SIG-M5 treated with dmso at 0.1 percent for 504 hours (cell line): Measurements from ENCODE around the gene OR52K2.
"Not testable (repeated sequence)": the region's sequence is repeated elsewhere in the genome, so short reads cannot be mapped to it uniquely, and the experiment has no call there.

ENCODE experiments used
- DNase-seq: peaks from one replicate; lab custom pipeline; 2025; ENCODE audit not compliant: unreplicated experiment; lab: John Stamatoyannopoulos, UW

The OR52K2 gene

GRCh38 chr11:4479644-4480043 lies 30.5 kb downstream of the OR52K2 start:
- no peak for DNase-seq

DNA sequence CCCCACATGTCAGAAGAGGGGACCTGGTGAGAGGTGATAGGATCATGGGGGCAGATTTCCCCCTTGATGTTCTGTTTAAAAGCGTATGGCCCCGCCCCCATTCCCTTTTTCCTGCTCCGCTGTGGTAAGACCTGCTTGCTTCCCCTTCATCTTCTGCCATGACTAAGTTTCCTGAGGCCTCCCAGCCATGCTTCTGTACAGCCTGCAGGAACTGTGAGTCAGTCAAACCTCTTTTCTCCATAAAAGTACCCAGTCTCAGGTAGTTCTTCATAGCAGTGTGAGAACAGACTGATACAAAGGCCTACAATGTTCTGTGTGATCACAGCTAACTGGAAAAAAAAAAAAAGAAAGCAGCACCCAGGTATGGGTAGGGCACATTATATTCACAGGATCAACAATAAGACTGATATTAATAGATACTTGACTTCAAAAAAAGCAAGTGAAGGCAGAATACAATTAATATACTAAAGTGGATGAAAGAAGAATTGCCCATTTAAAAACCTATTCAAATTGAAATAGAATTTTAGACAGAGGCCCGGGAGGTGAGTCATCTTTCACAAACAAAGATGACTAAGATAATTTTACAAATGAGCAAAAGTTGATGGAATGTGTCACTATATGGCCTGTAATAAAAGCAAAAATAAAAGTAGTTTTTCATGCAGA lies 31.6 kb downstream of the OR52K2 start:
- DNase-seq = no peak

DNA sequence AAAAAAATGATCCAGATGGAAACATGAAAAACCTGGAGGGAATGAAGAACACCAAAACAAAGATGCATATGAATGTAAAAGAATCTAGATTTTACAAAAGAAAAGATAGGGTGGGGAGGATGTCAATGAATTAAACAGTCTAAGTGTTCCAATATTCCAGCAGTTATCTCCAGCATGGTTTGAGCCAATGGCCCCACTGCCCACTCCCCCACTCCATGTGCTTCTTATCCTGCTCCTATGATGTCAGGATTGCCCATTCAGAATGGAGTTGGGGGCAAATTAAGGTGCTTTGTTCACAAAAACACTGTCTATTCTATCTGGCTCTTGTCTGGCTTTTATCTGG lies 32.1 kb downstream of the OR52K2 start:
- no peak for DNase-seq

DNA sequence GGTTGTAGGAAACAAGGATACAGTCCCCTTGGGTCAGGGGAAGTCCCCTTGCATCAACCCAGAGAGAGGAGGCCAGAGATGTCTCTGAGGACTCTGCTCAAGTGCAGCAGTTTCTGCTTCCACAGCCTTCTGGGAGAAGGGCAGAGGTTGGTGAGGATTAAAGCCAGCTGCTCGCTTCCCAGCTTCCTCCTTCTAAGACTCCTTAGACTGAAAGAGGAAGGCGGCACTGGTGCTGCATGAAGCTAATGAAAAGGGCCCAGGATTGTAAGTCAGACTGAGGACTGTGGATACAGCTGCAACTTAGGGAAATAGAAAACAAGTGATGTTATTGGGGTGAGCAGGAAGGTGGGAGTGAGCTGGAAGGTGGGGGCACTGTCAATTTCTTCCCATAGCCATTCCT lies 33.4 kb downstream of the OR52K2 start, which contains the start of gene OR52K1:
Gene OR52K1 (plus strand): TSS at position 202 of the 400 bp plus-strand sequence. CDS start 6,255 bp downstream, outside the sequence.
- peak; percentile 31 for DNase-seq

DNA sequence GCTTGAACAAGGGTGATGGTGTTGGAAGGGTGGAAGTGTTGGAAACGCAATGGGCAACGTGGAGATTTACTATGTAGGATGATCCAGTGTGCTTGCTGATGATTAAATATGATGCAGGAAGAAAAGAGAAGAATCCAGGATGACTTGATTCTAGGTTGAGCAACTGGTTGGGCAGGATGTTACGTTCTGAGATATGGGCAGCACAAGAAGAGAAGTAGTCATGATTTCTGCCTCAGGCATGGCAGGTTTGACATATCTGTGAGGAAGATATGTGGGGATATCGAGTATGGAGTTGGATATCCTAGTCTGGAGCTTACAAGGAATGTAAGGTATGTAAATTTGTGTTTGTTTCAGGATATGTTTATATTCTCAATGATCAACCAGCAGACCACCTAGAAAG lies 35.2 kb downstream of the OR52K2 start:
- DNase-seq = no peak

DNA sequence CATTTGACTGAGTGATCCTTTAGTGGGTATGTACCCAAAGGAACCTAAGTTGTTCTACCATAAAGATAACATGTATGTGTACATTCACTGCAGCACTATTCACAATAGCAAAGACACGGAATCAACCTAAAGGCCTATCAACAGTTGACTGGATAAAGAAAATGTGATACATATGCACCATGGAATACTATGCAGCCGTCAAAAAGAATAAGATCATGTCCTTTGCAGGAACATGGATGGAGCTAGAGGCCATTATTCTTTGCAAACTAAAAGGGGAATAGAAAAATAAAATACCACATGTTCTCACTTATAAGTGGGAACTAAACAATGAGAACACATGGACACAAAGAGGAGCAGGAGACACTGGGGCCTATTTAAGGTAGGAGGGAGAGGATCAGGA lies 42.3 kb downstream of the OR52K2 start:
- DNase-seq = not testable (repeated sequence)

DNA sequence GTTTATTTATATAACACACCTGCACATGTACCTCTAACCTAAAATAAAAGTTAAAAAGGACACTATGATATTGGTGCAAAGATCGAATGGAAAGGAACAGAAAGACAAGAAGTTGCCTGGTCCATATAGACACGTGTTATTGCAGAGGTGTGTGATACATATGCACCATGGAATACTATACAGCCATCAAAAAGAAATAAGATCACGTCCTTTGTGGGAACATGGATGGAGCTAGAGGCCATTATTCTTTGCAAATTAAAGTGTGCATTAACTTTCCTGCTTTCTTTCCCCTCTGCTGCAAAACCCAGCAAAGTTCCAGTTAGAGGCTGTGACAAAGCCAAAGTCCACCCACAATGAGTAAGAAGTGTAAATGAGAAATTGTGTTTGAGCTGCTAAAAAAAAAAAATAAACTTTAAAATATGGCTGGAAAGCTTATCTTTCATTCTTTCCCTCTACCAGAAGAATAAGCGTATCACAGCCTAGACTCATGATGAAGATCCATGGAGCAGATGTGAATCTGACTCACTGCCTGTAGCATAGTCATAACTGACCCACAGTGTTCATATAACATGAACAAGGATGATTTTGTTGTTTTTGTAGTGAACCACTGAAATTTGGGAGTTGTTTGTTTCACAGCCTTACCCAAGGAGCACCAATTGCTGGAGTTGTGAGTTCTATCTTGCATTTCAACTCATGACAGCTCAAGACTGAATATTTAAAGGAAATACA lies 42.9 kb downstream of the OR52K2 start:
- DNase-seq = no peak

- no peak for DNase-seq
Measured at GRCh38 chr11:4493480-4493818, 44.4 kb downstream of the OR52K2 start.

DNA sequence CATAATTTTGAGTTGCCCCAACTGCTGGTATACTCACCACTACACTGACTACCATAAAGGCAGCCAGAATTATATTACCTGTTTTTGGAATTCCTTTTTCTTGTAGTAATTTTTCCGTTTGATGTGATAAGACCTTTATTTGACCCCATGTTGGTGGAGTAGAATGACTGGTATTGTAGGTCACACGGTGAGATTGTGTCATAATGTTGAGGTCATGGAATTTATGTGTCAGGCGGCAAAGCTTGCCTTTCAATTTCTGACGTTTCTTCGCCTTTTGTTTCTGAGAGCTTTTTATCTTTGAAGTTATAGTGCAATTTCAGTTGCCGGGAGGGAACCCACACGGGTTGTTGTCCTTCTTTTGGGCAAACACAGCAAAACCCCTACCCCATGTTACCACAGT lies 46.4 kb downstream of the OR52K2 start:
- no peak for DNase-seq

GRCh38 chr11:4495986-4496385 lies 46.9 kb downstream of the OR52K2 start:
- no peak for DNase-seq

- DNase-seq = no peak
Measured at GRCh38 chr11:4496557-4497248, 47.6 kb downstream of the OR52K2 start.
